HTR-8/SVneo (cell line): Measurements from ENCODE around the gene ZCCHC24.

Experiments used
- DNase-seq: peaks from one replicate; pipeline ENCODE4 v3.0.0; 2011; ENCODE audit warnings: low spot score, mixed read lengths; ENCODE audit not compliant: insufficient read length
- FAIRE-seq: peaks from 2 replicates; lab custom pipeline; 2011; peaks lifted over from hg19 to GRCh38; lab: Jason Lieb, UNC

Gene ZCCHC24

GRCh38 chr10:79352035-79352877, 93.2 kb downstream of the ZCCHC24 start:
- FAIRE-seq (no peak), DNase-seq (no peak)

- DNase-seq (no peak), FAIRE-seq (no peak)
Measured at GRCh38 chr10:79351332-79351731, 94.1 kb downstream of the ZCCHC24 start.

GRCh38 chr10:79350407-79351154, 94.8 kb downstream of the ZCCHC24 start:
- FAIRE-seq (no peak), DNase-seq (no peak)

- FAIRE-seq, result no peak
Measured at GRCh38 chr10:79349766-79350406, 95.5 kb downstream of the ZCCHC24 start.

DNA sequence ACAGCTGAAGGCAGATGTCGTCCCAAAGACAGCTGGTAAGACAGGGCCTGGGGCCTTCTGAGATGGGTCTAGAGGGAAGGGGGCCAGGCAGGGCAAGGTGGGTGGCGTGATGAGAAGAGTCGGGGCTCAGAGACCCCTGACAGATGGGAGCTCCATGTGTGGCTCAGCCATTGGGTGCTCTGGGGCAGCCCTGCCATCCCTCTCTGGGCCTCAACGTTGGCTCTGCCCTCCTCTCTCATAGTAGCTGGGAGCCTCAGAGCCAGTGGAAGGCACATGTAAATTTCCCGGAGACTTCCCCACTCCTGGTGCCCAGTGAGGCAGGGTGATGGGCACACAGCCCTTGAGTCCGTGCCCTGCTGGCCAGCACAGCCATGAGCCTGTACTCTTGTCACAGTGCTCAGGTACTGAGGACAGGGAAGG, 96.3 kb downstream of the ZCCHC24 start:
- DNase-seq, result no peak
- FAIRE-seq, result no peak

More at GRCh38 chr10:79349766-79350406, 95.5 kb downstream of the ZCCHC24 start:
- DNase-seq, result no peak

DNA sequence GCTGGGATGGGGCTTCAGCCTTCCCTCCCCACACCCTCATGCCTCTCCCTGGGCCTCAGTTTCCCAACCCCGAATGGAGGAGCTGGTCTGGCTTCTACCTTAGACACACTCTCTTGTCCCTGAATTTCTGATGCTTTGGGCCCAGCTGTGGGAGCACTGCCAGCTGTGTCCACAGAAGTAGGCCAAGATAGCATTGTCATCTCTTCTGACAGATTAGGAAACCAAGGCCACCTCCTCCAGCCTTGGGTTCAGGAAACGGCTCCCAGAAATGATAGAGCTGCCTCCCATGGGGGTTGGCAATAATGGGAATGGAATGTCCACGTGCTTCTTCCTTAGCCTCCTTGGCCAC, 96.8 kb downstream of the ZCCHC24 start:
- FAIRE-seq (no peak), DNase-seq (no peak)

DNA sequence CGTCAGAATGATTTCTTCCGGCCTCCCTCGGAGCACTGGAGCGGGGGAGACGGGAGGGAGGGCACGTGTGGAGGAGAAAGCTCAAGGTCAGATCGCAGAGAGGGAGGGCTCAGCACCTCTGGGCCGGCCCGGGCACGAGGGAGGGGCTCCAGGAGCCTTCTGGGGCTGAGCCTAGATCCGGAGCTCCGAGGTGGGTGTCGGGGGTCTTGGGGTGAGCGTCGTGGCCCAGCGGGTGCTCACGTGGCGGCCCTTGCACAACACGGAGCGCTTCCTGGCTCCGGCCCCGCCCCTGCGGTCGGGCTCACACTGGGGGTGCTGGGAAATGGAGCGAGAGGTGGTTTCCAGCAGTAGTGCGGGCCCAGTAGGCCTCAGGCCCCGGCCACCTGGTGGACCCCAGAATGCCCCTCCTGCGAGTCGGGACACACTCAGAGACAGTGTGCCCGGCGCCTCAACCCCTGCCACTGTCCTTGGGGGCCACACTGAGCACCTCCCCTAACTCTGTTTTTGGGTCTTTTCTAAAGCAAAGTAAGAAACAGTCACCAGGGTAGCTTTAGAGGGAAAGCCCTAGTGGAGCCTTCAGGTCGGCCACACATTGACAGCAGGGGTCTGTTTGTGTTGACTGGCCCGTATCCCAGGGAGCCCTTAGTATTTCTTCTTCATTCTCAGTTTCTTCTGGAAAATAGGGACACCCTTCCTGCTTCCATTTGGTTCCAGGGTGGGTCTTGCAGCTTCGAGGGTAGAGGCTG, 97.4 kb downstream of the ZCCHC24 start:
- FAIRE-seq, result no peak
- DNase-seq, result peak; percentile 66

DNA sequence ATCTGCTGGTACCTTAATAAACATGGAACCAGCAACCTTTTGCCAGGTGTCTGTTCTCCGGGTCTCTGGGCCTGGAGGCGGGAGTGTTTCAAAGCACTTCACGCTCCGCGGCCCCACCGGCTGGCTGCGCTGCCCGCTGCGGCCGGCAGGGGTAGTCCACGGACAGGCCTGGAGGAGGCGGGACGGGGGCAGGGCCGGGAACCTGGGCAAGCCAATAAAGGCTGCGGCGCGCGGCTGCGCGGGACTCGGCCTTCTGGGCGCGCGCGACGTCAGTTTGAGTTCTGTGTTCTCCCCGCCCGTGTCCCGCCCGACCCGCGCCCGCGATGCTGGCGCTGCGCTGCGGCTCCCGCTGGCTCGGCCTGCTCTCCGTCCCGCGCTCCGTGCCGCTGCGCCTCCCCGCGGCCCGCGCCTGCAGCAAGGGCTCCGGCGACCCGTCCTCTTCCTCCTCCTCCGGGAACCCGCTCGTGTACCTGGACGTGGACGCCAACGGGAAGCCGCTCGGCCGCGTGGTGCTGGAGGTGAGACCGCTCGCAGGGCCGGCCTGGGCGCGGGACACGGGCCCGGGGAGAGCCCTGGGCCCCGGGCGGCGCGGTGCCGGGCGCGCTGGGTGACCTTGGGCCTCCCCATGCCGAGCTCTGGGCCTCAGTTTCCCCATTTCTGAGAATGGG, 98.1 kb downstream of the ZCCHC24 start, which contains the start of gene PPIF:
Gene PPIF, plus strand, starts transcription at position 244 of the 668 bp plus-strand sequence. Its CDS starts 80 bp downstream, at position 324.
- FAIRE-seq (peak; percentile 69), DNase-seq (peak; percentile 90)

DNA sequence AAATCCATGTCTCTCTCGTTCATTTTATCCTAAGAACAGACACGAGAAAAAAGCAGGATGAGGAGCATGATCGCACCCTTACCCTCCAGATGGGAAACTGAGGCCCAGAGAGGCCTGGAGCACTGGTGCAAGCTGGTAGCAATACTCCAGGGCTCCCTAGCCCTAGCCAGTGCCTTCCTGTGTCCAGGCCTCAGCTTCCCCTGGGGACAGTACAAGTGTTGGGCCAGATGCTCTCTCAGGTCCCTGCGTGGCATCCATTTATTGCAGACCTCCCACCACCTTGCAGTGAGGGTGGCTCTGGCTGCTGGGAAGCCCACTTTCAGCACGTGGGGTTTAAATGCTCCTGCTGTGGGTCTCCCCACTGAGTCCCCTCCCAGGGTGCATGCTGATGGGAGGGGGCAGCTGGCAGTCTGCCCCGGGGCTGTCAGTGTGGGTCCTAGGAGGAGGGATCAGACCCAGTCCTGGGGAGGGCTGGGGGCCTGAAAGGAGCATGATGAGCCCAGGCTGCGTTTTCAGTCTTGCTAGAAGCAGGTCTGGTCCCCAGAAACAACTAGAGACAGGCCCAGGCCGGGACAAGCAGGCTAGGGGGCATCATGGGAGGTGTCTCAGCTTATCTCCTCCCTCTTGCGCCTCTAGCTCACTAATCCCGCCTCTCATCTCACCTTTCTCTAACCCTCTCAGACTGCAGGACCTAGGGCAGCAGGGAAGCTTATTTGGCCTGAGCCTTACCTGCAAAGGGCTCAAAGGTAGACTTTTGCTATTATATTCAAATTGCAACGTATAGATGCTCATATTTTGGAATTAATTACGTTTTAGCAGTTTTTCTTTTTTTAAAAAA, 98.8 kb downstream of the ZCCHC24 start:
- FAIRE-seq (no peak), DNase-seq (no peak)

GRCh38 chr10:79346012-79346340, 99.4 kb downstream of the ZCCHC24 start:
- DNase-seq (no peak), FAIRE-seq (no peak)

GRCh38 chr10:79345241-79346011, 100.0 kb downstream of the ZCCHC24 start:
- DNase-seq (no peak), FAIRE-seq (no peak)

DNA sequence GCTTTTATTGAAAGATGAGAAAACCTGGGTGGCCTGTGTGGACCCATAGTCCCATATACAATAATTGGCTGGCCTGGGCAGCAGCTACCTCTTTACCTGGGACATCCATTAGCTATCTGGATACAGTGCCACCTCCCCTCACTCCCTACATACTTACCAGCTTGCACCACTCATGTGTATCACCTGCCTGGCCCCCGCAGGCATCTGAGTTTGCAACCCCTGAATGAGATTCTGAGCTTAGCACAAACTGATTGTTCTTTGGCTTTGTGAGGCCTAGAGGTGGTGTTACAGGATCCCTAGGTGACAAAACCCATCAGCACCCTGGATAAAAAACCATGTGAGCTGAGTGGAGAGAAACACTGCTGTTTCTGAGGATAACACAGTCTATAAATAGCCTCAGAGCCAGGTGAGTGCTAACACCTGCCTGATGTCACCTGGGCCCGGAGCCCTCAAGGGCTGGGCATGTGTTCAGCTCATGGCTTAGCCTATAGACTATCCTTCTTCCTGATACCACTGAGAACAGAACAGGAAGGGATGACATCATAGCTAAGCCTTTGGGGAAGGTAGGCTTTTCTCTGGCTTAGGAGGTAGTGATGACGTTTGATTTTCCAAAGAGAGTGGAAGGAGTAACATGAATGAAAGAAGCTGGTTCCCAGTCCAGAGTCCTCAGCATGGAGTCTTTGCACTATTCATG, 100.8 kb downstream of the ZCCHC24 start:
- DNase-seq, result no peak
- FAIRE-seq, result no peak

DNA sequence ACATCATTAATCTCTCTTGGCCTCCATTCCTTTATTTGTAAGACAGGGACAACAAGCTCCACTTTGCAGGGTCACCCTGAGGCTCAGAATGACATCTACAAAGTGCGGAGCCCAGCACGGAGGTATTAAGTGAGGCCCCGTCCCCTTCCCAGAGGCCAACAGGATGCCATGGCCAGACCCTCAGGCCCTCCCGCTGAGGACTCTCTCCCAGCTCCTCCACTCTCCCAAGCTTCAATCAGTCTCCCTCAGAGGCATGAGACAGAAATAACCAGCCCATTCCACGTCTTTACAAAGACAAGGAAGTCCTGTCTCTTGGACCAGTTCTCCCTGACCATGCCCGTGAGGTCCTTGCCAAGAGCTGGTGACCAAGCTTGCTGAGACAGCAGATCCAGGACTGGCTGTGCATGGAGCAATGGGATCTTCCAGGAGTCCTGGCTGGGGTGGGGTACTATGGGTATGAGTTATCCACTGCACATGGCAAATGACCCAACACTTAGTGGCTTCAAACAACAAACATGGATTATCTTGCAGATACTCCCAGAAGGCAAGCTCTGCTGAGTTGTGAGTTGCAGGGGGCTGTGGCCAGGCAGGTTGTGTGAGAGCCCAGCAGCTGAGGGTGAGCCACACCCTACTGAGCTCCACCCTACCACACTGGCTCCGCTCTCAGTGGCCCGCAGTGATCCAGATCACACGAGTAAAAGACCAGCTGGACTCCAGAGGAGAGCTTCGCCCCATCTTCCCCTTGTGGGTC, 102.4 kb downstream of the ZCCHC24 start:
- FAIRE-seq (no peak), DNase-seq (no peak)

GRCh38 chr10:79342295-79342761, 103.1 kb downstream of the ZCCHC24 start:
- DNase-seq (no peak), FAIRE-seq (no peak)

DNA sequence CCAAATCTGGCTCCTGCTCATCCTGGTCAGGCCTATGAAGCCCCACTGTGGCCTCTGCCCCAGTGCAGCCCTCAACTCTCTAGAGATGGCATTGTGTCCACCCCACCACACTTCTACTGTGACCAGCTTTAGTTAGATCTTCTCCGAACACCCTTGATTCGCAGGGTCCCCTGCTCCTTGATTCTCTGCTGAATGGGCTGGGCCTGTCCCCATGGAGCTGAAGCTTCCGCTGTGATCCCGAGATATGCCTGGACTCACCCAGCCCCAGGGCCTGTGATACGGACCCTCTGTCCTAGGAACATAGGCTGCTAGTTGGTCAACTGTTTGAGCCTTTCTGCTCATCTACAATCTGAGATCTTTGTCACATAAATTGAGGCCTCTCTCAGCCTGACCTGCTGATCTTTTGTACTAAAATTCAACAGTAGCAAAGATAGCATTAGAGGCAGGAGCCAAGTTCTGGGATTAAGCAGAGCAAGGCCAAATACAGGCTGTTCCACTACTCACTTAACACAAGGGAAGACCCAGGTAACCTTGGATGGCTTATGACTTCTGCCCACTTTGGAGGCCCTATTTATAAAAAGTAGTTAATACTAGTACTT, 104.7 kb downstream of the ZCCHC24 start:
- DNase-seq (no peak), FAIRE-seq (no peak)

DNA sequence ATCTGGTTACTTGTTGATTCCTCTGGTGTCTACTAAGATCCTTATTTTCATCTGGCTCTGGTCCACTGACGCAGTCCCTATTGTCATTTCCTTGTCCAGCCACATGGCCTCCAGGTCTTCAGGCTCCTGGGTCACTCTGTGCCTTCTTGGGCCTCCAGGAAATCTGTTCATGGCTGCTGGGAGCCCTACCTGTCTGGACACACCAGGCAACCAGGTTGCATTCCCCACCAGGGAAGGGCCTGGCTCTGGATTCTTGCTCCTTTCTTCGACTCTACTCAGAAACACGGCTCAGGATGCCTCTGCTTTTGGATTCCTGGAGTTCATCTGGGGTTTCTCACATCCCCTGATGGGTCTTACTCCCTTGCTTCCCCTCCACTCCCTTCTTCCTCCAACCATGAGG, 106.2 kb downstream of the ZCCHC24 start:
- FAIRE-seq, result no peak
- no peak for DNase-seq
